ENCODE results near the gene CRYBB2.
"Not testable (repeated sequence)": the region's sequence is repeated elsewhere in the genome, so short reads cannot be mapped to it uniquely, and the experiment has no call there.

Gene CRYBB2, protein sequence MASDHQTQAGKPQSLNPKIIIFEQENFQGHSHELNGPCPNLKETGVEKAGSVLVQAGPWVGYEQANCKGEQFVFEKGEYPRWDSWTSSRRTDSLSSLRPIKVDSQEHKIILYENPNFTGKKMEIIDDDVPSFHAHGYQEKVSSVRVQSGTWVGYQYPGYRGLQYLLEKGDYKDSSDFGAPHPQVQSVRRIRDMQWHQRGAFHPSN

DNA sequence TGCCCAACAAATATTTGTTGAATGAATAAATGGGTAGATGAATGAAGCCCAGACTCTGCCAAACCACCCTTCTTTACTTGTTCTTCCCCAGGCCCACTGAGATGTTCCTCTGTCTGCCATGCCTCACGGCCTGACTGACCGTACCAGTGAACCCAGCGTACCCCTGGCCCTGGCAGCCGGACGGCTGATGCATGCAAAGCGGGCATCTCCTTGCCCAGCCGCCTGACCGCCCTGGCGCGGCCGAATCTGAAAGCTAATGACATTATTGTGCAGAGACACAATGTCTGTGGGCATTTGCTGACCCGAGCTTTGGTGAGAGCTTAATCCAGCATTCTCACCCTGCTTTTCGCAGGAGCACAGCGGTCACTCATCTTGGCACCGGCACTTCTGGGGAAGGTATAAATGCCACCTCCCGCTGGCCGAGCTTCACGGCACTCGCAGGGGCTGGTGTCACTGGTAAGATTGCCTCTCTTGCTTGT lies at the start of gene CRYBB2:
Gene CRYBB2 (plus strand): TSS at position 429 of the 479 bp plus-strand sequence. CDS start 1,791 bp downstream, outside the sequence.
- no peaks in the 10 kb centered on the region for H3K36me3 Mint-ChIP-seq (ENCODE audit: insufficient read depth)
- ATAC-seq (replicated peaks; ENCODE audit: extremely low read depth, poor library complexity, severe bottlenecking) = no peak
- H3K9me3 Mint-ChIP-seq = no peaks in the 10 kb centered on the region

DNA sequence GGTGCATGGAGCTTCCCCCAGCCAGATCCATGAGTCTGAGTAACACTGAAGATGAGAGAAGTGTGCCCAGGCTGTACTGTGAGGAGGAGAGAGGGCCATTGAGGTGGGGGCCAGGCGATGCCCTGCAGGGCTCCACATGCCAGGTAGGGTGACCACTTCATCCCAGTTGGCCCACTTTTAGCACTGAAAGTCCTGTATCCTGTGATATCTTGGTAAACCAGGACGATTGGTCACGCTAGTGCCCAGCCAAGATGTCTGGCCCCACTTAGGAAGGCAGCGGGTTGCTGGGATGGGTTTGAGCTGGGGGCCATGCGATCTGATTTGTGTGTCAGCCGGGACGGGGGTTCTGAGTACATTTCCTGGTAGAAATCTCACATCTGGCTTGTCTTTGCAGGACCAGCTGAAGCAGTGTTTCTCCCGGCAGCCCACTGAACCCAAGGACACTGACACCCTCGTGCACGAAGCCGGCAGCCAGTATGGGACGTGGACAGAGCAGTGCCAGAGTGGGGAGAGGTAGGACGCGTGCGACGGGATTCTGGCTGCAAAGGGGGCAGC lies 48.9 kb upstream of the CRYBB2 start:
- ATAC-seq (replicated peaks; ENCODE audit: extremely low read depth, poor library complexity, severe bottlenecking) = no peak
- H3K4me3 Mint-ChIP-seq = no peak overlapping the region
- no peak overlapping the region for H3K27ac Mint-ChIP-seq (ENCODE audit: low read depth)
- no peak for DNase-seq (ENCODE audit: low spot score in 2 of 2)
- no peaks in the 10 kb centered on the region for H3K27me3 Mint-ChIP-seq
- no peaks in the 10 kb centered on the region for H3K9me3 Mint-ChIP-seq
- H3K4me1 Mint-ChIP-seq = peaks cover 5% of the 10 kb centered on the region
- H3K36me3 Mint-ChIP-seq (ENCODE audit: insufficient read depth) = peaks cover 4% of the 10 kb centered on the region

More for the DNA sequence above, at the start of gene CRYBB2:
- no peak within 1 kb of the TSS for H3K27ac Mint-ChIP-seq (ENCODE audit: low read depth)
- H3K27me3 Mint-ChIP-seq = peaks cover 52% of the 10 kb centered on the region
- H3K4me1 Mint-ChIP-seq = no peaks in the 10 kb centered on the region
- no peak for DNase-seq (ENCODE audit: low spot score in 2 of 2)
- H3K4me3 Mint-ChIP-seq = no peak within 1 kb of the TSS

DNA sequence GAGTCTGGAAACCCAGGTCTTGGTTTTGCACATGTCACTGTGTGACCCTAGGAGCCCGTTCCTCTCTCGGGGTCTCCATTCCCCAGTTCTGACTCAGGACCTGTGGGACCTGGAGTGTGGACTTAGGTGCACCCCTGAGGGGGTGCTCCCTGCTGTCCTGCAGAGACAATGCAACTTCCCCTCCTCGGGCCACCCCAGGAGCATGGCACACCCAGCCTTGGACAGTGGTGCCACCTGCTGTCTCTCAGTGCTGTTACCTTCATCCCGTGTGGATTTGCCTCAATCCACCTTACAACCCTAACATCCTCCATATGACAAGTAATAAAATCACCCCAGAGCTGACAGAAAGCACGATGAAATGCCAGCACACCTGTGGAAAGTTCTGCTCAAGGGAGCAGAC lies 47.3 kb upstream of the CRYBB2 start:
- DNase-seq (ENCODE audit: low spot score in 2 of 2) = no peak
- no peak for ATAC-seq (replicated peaks; ENCODE audit: extremely low read depth, poor library complexity, severe bottlenecking)

DNA sequence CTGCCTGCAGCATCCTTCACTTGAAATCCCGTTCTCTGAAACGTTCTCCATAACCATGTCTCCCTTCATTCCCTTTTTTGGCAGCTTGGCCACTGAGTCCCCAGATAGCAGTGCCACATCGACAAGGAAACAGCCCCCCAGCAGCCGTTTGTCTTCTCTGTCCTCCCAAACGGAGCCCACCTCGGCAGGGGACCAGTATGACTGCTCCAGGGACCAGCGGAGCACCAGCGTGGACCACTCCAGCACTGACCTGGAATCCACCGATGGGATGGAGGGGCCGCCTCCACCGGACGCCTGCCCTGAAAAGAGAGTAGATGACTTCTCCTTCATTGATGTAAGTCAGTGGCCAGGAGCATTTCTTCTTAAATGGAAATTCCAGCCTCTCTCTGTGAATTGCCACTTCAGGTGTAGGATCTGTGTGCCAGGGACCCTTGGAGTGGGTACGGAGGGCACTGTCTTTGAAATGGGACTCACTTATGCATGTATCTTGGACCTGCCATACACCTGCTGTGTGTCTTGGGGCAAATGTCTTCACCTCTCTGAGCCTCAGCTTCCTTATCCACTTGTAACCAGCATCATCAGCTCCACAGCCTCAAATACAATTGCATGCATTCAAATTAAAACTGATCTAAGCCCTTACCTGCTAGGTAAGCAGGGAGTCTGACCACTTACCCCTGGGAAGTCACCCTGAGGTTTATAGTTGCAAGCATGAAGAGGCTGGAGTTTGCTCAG lies 45.1 kb upstream of the CRYBB2 start:
- Mint-ChIP-seq H3K4me1 (no peaks in the 10 kb centered on the region), H3K9me3 (no peaks in the 10 kb centered on the region), H3K36me3 (ENCODE audit: insufficient read depth) (peaks cover 8% of the 10 kb centered on the region), H3K4me3 (no peak overlapping the region), H3K27me3 (no peaks in the 10 kb centered on the region), H3K27ac (ENCODE audit: low read depth) (no peak overlapping the region)
- DNase-seq (ENCODE audit: low spot score in 2 of 2) = no peak
- no peak for ATAC-seq (replicated peaks; ENCODE audit: extremely low read depth, poor library complexity, severe bottlenecking)

More for the DNA sequence above, 47.3 kb upstream of the CRYBB2 start:
- Mint-ChIP-seq H3K27me3 (no peaks in the 10 kb centered on the region), H3K4me3 (no peak overlapping the region), H3K4me1 (no peaks in the 10 kb centered on the region), H3K36me3 (ENCODE audit: insufficient read depth) (peaks cover 8% of the 10 kb centered on the region), H3K9me3 (no peaks in the 10 kb centered on the region), H3K27ac (ENCODE audit: low read depth) (no peak overlapping the region)

DNA sequence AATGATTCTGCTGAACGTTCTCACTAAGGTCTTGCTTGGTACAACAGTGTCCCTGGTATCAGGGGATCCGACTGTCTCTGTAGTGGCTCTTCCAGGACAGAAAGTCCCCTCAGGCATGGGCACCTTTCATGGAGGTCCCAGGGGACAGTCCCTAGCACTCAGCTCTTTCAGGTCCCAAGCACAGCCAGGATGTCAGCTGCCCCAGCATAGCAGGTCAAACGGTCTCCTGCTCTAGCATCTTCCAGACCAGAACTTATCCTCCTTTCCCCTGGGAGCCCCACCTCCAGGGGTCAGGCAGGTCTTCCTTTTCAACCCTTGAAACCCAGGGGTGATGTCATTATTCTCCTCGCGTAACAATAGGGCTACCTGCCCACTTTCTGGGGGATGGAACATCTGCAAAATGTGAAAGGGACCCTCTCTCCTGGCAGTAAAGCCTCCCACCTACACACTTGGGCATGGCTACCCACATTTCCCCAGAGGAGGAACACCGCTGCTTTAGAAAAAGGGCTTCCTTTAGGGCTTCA lies 44.5 kb upstream of the CRYBB2 start:
- ATAC-seq (replicated peaks; ENCODE audit: extremely low read depth, poor library complexity, severe bottlenecking) = no peak
- Mint-ChIP-seq H3K4me1 (no peaks in the 10 kb centered on the region), H3K27ac (ENCODE audit: low read depth) (no peak overlapping the region)

DNA sequence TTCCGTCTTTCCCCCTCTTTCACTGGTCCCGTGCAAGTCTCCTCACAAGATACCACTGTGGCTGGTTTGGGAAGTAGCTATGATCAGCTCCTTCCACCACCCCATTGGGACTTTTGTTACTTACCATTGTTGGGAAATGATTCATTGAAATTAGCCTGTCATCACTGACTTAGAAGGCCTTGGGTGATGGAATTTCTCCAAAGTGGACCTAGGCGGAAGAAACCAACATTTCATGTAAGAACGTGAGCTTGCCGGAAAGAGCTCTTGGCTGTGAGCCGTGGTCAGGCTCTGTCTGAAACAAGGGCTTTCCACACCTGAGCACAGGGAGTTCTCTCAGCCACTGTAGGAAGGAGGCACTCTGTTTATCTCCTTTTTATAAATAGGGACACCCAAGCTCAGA lies 43.3 kb upstream of the CRYBB2 start:
- no peak overlapping the region for H3K27ac Mint-ChIP-seq (ENCODE audit: low read depth)
- no peaks in the 10 kb centered on the region for H3K9me3 Mint-ChIP-seq
- ATAC-seq (replicated peaks; ENCODE audit: extremely low read depth, poor library complexity, severe bottlenecking) (no peak), DNase-seq (ENCODE audit: low spot score in 2 of 2) (no peak)
- no peaks in the 10 kb centered on the region for H3K27me3 Mint-ChIP-seq
- no peaks in the 10 kb centered on the region for H3K4me1 Mint-ChIP-seq
- peaks cover 10% of the 10 kb centered on the region for H3K36me3 Mint-ChIP-seq (ENCODE audit: insufficient read depth)
- H3K4me3 Mint-ChIP-seq = no peak overlapping the region

More for the DNA sequence above, 44.5 kb upstream of the CRYBB2 start:
- no peaks in the 10 kb centered on the region for H3K9me3 Mint-ChIP-seq
- no peaks in the 10 kb centered on the region for H3K27me3 Mint-ChIP-seq
- no peak overlapping the region for H3K4me3 Mint-ChIP-seq
- H3K36me3 Mint-ChIP-seq (ENCODE audit: insufficient read depth) = peaks cover 10% of the 10 kb centered on the region
- no peak for DNase-seq (ENCODE audit: low spot score in 2 of 2)

DNA sequence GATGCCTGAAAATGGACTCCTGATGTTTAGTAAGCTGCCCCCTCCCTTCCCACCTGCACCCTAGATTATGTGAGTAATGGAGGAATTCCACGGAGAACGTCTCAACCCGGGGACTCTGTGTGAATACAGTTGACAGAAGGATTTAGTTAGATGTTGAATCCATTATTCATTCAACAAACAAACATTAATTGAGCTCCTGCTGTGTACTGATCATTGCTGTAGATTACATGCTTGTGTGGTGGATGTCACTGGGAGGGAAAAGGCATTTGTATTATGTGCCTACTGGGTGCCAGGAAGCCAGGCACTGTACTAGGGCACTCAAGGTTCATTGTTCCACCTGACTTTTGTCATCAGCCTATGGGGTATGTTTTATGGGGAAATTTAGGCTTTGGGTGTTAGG lies 42.6 kb upstream of the CRYBB2 start:
- Mint-ChIP-seq H3K27me3 (no peaks in the 10 kb centered on the region), H3K36me3 (ENCODE audit: insufficient read depth) (peaks cover 10% of the 10 kb centered on the region), H3K9me3 (no peaks in the 10 kb centered on the region), H3K4me3 (no peak overlapping the region), H3K4me1 (no peaks in the 10 kb centered on the region), H3K27ac (ENCODE audit: low read depth) (no peak overlapping the region)
- ATAC-seq (replicated peaks; ENCODE audit: extremely low read depth, poor library complexity, severe bottlenecking) = no peak
- no peak for DNase-seq (ENCODE audit: low spot score in 2 of 2)

DNA sequence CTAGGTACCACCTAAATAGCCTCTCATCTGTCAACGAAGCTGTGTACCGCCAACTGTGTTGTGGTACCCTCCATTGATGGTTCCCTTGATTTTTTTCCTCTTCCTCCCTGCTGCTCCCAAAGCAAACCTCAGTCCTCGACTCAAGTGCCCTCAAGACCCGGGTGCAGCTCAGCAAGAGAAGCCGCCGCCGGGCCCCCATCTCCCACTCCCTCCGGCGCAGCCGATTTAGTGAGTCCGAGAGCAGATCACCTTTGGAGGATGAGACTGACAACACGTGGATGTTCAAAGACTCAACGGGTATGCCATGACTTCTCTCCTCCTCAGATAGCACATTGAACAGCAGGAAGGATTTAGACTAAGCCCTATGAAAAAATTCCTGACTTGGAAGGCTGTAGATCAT lies 42.2 kb upstream of the CRYBB2 start:
- DNase-seq (ENCODE audit: low spot score in 2 of 2) = no peak
- no peak for ATAC-seq (replicated peaks; ENCODE audit: extremely low read depth, poor library complexity, severe bottlenecking)

DNA sequence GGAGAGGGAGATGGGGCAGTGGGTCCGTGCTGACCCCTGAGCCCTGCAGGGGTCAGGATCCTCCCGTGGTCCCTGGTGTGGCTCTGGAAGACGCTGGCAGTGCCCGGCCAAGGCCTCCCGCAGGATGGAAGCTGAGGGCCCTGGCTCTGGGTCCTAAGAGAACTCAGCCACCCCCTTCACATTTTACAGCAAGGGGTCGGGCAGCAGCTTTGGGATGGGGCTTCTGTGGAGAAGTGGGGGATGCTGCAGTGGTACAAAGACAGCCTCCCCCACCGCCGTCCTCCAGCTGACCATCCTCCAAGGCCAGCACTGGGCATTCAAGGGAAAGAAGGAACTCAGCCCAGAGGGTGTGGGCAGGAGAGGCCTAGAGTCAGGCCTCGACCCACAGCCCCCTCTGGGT lies 41.5 kb upstream of the CRYBB2 start:
- H3K9me3 Mint-ChIP-seq = no peaks in the 10 kb centered on the region
- no peaks in the 10 kb centered on the region for H3K4me1 Mint-ChIP-seq
- H3K36me3 Mint-ChIP-seq (ENCODE audit: insufficient read depth) = peaks cover 16% of the 10 kb centered on the region
- no peak for DNase-seq (ENCODE audit: low spot score in 2 of 2)
- no peak overlapping the region for H3K27ac Mint-ChIP-seq (ENCODE audit: low read depth)
- no peaks in the 10 kb centered on the region for H3K27me3 Mint-ChIP-seq
- no peak overlapping the region for H3K4me3 Mint-ChIP-seq
- no peak for ATAC-seq (replicated peaks; ENCODE audit: extremely low read depth, poor library complexity, severe bottlenecking)

More for the DNA sequence above, 42.2 kb upstream of the CRYBB2 start:
- no peak overlapping the region for H3K27ac Mint-ChIP-seq (ENCODE audit: low read depth)
- no peaks in the 10 kb centered on the region for H3K4me1 Mint-ChIP-seq
- no peak overlapping the region for H3K4me3 Mint-ChIP-seq
- H3K9me3 Mint-ChIP-seq = no peaks in the 10 kb centered on the region
- peaks cover 13% of the 10 kb centered on the region for H3K36me3 Mint-ChIP-seq (ENCODE audit: insufficient read depth)
- no peaks in the 10 kb centered on the region for H3K27me3 Mint-ChIP-seq

DNA sequence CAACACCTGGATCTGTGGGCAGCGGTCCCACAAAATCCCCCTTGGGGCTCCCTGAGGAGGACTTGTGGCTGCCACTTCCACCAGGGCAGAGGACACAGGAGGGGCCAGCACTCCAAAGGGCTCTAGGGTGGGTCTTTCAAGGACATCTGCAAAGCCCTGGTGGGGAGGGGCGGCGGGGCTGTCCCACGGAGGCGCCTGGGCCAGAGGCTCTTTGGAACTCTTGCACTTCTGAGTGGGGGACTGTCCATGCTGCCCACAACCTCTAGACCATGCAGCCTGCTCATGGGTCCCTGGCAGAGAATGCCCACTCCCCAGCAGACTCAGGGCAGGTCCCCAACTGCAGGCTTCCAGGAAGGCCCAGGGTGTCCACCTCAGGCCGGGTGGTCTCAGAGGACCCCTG lies 41.1 kb upstream of the CRYBB2 start:
- DNase-seq (ENCODE audit: low spot score in 2 of 2); H3K4me1 Mint-ChIP-seq; H3K27me3 Mint-ChIP-seq; ATAC-seq (replicated peaks; ENCODE audit: extremely low read depth, poor library complexity, severe bottlenecking); H3K4me3 Mint-ChIP-seq; H3K27ac Mint-ChIP-seq (ENCODE audit: low read depth); H3K9me3 Mint-ChIP-seq: not testable (repeated sequence)
- peaks cover 17% of the 10 kb centered on the region for H3K36me3 Mint-ChIP-seq (ENCODE audit: insufficient read depth)

DNA sequence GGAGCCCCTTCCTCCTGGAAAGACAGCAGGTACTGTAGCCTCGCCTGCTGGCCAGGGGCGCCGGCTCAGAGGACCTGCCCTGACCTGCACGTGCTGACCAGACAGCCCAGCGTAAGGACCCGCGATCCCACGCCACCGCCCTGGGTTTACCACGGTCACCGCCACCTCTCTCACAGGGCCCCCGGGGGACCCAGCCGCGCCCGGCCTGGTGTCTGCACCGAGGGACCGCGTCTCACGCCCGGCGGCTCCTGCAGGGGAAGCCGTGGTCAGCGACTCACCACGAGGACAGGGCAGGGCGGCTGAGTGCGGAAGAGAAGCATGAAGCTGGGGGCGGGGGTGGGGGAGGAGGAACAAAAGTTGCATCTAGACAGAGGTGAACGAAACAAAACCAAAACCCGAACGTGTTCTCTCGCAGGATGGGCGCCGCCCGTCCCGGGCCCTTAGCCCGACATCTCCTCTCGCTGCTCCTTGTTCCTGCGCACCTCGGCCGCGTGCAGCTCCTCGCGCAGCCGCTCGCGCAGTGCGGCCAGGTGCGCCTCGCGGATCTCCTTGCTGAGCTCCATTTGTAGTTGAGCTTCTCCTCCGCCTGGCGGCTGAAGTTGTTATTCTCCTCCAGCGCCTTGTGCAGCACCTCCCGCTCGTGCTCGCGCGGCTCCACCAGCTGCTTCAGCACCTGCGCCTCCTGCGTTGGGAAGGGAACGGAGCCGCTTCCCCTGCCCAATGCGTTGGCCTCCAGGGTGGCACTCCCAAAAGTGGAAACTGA lies 40.4 kb upstream of the CRYBB2 start:
- peaks cover 17% of the 10 kb centered on the region for H3K36me3 Mint-ChIP-seq (ENCODE audit: insufficient read depth)
- H3K27ac Mint-ChIP-seq (ENCODE audit: low read depth); H3K9me3 Mint-ChIP-seq; H3K4me3 Mint-ChIP-seq; H3K4me1 Mint-ChIP-seq; H3K27me3 Mint-ChIP-seq; DNase-seq (ENCODE audit: low spot score in 2 of 2): not testable (repeated sequence)
- ATAC-seq (replicated peaks; ENCODE audit: extremely low read depth, poor library complexity, severe bottlenecking) = peak; percentile 90

Data from central memory CD8-positive, alpha-beta T cell (primary cell).